Measurements from ENCODE around the gene TCF21.
"Not testable (repeated sequence)": the region's sequence is repeated elsewhere in the genome, so short reads cannot be mapped to it uniquely, and the experiment has no call there.

TCF21 gene

DNA sequence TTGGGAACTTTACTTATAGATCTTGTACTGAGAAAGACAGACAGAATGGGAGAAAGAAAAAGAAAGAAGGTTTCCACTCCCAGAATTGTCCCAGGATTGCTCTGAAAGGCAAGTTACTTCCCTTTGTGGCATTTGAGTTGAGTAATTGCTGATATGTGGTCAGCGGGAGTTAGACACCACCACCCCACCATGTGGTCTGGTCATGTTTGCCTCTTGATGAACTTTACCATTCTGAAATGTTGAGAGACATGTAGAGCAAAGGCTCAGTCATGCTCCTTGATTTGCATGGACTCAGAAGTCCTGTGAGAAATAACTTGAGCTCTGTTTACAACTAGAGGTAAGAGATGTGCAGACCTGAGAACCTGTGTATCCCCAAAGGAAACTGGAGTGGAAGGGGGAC lies 17.1 kb downstream of the TCF21 start:
- no peak for TF ChIP-seq CTCF (conservative IDR thresholded peaks at IDR 0.05)
- H3K27ac ChIP-seq, result no peak overlapping the region

GRCh38 chr6:133916650-133917151 lies 27.8 kb downstream of the TCF21 start:
- peak; percentile 89 for TF ChIP-seq CTCF (conservative IDR thresholded peaks at IDR 0.05)
- no peak overlapping the region for H3K27ac ChIP-seq

DNA sequence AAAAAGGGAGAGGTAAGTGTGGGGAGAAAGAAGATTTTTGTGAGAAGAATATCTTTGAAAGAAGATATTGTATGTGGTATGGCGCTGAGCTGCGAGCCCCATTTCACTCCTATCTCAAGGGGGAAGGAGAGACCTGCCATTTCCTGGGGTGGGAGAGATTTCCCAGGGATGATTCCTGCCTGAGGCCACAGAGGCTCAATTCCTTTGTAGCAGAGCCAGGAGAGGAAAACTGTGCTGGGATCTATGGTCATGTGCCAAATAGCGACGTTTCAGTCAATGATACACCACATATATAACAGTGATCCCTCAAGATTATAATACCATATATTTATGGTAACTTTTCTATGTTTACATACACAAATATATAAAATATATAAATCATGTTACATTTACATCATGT lies 28.9 kb downstream of the TCF21 start:
- no peak for TF ChIP-seq CTCF (conservative IDR thresholded peaks at IDR 0.05)
- H3K27ac ChIP-seq, result no peak overlapping the region

DNA sequence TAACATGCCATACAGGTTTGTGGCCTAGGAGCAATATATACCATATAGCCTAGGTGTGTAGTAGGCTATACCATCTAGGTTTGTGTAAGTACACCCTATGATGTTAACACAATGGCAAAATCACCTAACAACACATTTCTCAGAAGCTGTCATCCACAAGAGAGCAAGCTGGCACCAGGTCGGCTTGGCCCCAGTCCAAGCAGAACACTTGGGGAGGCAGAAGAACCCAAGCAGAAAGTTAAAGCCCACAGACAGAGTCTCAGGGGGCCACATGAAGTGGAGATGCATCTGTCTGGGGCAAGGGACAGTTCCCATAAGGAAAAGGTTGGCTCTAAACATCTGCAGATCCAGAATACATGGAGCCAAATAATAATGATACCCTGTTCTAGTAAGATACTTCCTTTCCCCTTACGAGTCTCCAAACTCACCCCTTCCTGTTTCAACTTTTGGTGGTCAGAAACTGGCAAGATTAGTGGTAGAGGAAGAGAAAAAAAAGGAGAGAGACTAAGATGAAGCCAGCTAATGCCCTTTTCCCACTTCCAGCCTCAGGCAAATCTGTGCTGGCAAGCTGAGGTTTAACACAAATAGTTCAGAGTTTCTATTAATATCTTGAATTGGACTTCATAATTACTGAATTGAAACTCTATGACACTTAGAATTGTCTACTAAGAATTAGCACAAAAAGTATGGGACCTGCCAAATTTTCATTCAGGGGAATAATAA lies 29.5 kb downstream of the TCF21 start:
- no peak for TF ChIP-seq CTCF (conservative IDR thresholded peaks at IDR 0.05)
- no peak overlapping the region for H3K27ac ChIP-seq

GRCh38 chr6:133919362-133919761 lies 30.4 kb downstream of the TCF21 start:
- no peak for TF ChIP-seq CTCF (conservative IDR thresholded peaks at IDR 0.05)

GRCh38 chr6:133921249-133921859 lies 32.4 kb downstream of the TCF21 start:
- no peak overlapping the region for H3K27ac ChIP-seq
- peak; percentile 87 for TF ChIP-seq CTCF (conservative IDR thresholded peaks at IDR 0.05)

More at GRCh38 chr6:133919362-133919761, 30.4 kb downstream of the TCF21 start:
- no peak overlapping the region for H3K27ac ChIP-seq

DNA sequence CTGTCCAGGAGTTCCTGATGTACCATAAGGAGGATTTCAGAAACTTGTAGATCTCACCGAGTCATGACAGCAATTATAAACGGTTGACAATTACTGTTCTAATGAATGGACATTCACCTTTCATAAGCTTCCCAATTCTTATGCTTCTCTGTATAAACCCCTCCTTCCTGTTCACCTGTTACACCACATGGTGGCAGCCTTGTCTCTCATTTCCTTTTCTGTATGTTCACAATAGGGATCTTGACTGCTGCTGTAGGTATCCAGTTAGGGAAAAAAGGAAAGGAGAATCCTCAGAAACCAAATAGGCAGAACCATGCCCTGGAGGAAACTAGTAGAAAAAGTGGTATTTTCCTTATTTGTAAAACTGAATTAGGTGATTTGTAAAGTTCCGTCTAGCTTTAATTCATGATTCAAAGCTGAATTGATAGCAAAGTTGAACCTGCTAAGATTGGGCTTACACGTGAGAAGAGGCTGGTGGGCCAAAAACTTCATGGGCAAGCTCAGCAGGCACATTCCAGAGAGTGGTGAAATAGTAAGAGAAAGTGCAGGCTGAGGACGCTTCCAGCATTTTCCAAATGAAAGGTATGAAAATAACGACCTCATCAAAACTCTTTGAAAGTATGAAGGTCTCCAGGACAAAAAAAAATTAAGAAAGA lies 35.2 kb downstream of the TCF21 start:
- H3K27ac ChIP-seq, result no peak overlapping the region; the same call in 1 of the 2 replicates
- TF ChIP-seq CTCF (conservative IDR thresholded peaks at IDR 0.05), result peak; percentile 81

GRCh38 chr6:133931221-133931620 lies 42.3 kb downstream of the TCF21 start:
- not testable (repeated sequence) for H3K27ac ChIP-seq

DNA sequence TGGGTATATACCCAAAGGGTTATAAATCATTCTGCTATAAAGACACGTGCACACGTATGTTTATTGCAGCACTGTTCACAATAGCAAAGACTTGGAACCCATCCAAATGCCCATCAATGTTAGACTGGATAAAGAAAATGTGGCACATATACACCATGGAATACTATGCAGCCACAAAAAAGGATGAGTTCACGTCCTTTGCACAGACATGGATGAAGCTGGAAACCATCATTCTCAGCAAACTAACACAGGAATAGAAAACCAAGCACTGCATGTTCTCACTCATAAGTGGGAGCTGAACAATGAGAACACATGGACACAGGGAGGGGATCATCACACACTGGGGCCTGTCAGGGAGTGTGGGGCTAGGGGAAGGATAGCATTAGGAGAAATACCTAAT lies 47.4 kb downstream of the TCF21 start:
- not testable (repeated sequence) for H3K27ac ChIP-seq
